ENCODE measurements around the gene LGR4.
"Not testable (repeated sequence)": the region's sequence is repeated elsewhere in the genome, so short reads cannot be mapped to it uniquely, and the experiment has no call there.

Gene LGR4, protein sequence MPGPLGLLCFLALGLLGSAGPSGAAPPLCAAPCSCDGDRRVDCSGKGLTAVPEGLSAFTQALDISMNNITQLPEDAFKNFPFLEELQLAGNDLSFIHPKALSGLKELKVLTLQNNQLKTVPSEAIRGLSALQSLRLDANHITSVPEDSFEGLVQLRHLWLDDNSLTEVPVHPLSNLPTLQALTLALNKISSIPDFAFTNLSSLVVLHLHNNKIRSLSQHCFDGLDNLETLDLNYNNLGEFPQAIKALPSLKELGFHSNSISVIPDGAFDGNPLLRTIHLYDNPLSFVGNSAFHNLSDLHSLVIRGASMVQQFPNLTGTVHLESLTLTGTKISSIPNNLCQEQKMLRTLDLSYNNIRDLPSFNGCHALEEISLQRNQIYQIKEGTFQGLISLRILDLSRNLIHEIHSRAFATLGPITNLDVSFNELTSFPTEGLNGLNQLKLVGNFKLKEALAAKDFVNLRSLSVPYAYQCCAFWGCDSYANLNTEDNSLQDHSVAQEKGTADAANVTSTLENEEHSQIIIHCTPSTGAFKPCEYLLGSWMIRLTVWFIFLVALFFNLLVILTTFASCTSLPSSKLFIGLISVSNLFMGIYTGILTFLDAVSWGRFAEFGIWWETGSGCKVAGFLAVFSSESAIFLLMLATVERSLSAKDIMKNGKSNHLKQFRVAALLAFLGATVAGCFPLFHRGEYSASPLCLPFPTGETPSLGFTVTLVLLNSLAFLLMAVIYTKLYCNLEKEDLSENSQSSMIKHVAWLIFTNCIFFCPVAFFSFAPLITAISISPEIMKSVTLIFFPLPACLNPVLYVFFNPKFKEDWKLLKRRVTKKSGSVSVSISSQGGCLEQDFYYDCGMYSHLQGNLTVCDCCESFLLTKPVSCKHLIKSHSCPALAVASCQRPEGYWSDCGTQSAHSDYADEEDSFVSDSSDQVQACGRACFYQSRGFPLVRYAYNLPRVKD

DNA sequence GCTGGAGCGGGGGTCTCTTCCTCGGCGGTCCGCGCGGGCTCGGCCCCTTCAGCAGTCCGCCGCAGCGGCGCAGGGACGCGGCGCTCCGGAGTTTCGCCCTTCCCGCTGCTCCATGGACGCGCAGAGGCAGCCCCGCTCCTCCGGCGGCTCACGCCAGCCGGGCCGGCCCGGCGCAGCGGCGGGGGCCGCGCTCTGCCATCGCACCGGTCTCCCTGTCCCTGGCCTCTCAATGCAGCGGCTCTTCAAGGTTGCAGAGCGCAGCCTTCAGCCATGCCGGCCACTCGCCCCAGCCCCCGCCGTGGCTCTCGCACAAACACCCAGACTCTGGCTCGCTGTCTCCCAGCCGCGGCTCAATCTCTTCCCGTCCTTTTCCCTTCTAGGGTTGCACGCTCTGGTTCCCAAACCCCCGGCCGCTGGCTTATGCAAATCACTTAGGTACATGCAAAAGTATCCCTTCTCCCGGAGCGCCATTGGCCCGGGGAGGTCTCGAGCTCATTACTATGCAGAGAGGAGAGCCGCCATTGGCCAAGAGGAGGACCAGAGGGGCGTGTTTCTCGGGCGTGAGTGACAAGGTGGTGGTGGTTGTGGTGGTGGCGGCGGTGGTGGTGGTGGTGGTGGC lies at the start of gene LGR4:
Gene LGR4 (minus strand): TSS at position 393 of the 619 bp plus-strand sequence. CDS start 488 bp downstream, outside the sequence.
- peak; percentile 30 for DNase-seq (ENCODE audit: low read depth)

DNA sequence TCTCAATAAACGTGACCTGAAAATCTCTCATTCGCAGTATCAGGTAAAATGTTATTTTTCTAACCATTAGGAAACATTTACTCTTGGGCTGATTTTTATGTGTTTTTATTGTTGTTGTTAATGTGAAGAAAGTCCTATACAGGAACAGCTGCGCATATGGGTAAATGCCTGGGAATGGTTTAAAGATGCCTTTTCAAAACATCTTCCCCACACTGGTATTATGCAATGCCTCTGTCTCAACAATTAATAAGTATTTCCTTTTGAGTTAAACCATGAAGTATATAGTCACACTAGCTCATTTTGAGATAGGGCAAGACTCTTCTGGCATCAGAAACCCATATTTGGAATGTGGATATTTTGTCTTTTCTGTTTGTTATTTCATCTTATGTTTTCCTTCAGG lies 47.6 kb upstream of the LGR4 start:
- no peak for DNase-seq (ENCODE audit: low read depth)

DNA sequence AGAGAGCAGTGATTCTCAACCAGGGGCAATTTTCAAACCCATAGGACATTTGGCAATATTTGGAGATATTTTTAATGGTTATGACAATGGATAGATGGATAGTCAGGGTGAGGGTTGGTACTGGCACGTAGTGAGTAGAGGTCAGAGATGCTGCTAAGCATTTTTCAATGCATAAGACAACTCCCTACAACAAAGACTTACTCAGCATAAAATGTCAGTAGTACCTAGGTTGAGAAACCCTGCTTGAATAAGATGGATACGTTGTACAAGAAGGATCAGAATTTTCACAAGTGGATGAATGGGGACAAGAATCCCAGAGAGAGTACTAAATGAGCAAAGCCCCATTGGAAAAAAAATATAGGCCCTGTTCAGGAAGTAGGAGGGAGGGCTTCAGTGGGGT lies 45.9 kb upstream of the LGR4 start:
- no peak for DNase-seq (ENCODE audit: low read depth)

DNA sequence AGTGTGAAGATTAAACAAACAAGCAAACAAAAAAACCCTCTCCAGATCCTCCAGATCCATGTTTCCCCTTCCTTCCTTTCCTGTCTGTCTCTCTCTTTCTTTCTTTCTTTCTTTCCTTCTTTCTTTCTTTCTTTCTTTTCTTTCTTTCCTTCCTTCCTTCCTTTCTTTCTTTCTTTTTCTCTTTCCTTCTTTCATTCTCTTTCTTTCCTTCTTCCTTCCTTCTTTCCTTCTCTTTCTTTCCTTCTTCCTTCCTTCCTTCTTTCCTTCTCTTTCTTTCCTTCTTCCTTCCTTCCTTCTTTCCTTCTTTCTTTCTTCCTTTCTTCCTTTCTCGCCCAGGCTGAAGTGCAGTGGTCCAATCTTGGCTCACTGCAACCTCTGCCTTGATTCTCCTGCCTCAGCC lies 44.9 kb upstream of the LGR4 start:
- DNase-seq (ENCODE audit: low read depth): not testable (repeated sequence)

DNA sequence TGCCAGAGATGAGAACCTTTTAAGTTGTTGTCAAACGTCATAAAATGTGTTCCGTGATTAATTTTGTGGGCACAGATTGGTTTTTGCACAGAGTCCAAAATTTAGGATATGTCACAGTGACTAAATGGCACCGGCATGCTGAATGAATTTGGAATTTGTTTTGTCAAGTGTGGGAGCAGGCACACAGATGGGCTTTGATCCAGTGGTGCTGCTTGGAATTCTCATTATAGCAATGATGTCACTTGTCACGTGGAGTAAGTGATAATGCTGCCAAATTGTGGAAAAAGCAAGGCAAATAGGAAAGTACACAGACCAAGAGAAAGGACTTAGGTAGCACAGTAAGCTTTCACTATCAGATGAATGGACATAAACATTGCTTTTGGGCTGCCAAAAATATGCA lies 42.0 kb upstream of the LGR4 start:
- no peak for DNase-seq (ENCODE audit: low read depth)

DNA sequence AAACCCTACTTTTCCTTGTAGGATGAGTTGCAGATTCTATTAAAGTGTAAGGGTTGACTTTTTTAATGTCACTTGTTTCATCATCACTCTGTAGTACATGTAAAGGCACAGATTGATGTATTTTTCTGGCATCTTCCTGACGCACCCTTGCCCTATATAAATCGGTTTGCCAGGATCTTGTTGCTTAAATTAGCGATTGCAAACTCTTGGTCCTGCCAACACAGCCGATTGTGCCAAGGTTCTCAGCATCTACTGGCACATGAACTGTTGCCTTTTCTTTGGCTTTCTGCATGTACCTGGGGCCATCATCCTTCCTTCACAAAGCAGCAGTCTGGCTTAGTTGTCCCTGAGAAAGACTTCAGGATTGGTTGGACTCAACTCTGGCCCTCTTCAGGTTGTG lies 41.5 kb upstream of the LGR4 start:
- no peak for DNase-seq (ENCODE audit: low read depth)

DNA sequence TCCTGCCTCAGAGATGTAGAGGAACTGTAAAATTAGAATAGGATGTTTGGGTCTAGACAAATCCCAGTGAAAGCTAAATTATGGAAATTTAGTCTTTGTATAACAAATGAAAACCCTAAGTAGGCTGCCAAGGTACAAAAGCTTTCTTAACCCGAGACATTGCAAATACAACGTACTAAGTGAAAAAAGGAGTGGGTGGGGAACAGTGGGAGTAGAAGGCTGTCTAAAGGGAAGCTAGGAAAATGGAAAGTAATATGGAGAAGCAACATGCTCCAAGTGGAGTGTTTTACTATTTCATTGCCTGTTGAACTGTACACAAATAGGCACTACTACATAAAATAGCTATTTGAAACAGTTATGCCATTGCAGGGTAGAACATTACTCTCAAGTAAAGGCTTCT lies 40.8 kb upstream of the LGR4 start:
- no peak for DNase-seq (ENCODE audit: low read depth)

DNA sequence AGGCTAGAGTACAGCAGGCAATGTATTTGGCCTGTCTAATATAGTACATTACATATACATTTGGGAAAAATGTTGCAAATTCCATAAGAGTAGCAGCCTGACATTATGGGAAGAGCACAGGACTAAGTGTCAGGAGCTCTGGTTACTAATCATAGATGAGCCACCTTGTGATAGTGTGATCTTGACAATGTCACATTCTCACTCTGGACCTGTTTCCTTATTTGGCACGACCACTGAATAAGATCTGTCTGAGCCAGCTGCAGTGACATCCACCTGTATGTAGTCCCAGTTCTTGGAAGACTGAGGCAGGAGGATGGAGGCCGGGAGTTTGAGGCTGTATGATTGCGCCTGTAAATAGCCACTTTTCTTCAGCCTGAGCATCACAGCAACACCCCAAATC lies 39.6 kb upstream of the LGR4 start:
- DNase-seq (ENCODE audit: low read depth): no peak

DNA sequence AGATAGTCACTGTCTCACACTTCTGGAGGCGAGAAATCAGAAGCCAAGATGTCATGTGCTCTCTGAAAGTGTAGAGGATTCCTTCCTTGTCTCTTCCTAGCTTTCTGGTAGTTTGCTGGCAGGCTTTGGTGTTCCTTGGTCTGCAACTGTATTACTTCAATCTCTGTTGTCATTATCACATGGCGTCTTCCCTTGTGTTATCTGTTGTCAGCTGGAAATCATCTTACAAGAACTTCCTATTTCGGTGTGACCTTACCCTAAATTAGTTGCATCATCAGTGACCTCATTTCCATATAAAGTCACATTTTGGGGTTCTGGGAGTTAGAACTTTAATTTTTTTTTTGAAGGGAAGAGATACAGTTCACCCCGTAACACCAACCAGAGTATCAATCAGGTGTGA lies 37.3 kb upstream of the LGR4 start:
- no peak for DNase-seq (ENCODE audit: low read depth)

DNA sequence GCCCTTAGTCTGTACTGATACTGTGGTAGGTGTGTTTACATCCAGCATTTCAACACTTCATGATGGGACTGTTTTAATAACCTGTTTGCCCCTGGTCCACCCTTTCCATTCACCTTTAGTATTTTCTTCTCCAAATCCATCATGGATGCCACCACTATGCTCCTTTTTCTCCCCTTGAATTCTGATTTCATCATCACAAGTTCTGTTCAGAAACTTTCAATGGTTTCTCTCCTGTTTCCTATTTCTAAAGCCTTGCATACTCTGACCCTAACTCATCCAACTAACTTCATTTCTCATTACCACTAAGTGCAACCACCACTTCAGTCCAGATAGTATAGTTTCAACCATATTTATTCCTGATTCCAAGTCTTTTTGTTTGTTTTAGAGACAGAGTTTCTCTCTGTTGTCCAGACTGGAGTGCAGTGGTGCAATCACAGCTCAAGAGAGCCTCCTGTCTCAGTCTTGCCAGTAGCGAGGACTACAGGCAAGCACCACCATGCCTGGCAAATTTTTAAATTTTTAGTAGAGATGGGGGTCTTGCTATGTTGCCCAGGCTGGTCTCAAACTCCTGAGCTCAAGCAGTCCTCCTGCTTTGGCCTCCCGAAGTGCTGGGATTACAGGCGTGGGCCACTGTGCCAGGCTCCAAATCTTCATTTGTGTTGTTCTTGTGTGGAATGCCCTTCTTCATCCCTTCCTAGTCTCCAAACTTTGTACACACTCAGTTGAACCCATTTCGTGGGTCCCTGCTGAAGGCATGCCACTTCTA lies 35.1 kb upstream of the LGR4 start:
- no peak for DNase-seq (ENCODE audit: low read depth)

DNA sequence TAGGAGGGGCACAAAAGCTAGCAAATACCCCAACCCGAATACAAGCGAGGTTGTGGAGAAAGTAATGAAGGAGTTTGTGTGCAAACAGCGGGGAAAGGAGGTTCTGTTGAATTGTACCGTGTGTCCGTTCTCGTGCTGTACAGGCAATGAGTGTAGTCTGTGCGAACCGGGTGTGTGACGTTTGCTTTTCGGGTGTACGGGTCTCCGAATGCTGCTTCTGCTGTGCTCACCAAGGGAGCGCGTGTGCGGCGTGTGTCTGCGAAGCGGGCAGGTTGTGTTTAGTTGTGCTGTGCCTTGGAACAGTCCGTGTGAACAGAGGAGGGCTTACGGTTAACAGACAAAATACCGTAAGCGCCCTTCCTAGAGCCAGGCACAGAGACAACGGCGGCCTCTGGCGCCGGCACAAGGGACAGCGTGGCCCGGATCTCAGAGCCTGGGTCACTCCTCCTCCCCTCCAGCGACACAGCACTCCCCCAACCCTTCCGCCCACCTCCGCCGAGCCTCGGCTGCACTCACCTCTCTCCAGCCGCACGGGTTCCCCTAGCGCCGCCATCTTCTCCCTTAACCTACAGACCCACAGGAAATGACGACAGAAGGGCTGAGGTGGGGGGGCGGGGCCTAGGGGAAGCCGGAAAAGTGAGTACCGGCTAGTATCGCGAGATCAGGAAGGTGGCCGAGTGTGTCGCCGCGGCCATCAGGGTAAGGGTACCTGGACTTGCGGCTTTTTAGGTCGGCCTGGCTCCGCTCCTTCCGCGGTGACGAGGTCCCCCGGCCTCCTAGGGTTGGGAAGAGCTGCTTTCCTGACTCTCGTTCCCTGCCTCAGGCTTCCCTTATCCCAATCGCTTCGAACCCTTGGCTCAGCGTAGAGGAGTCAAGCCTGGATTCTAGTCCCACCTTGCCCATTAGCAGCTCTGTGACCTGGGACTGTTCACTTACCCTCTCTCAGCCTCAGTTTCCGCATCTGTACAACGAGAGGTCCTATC lies 33.9 kb upstream of the LGR4 start, which contains the start of gene LIN7C:
Gene LIN7C (minus strand): TSS at position 570 of the 983 bp plus-strand sequence. CDS start 17 bp downstream, at position 553.
- peak; percentile 93 for DNase-seq (ENCODE audit: low read depth)

DNA sequence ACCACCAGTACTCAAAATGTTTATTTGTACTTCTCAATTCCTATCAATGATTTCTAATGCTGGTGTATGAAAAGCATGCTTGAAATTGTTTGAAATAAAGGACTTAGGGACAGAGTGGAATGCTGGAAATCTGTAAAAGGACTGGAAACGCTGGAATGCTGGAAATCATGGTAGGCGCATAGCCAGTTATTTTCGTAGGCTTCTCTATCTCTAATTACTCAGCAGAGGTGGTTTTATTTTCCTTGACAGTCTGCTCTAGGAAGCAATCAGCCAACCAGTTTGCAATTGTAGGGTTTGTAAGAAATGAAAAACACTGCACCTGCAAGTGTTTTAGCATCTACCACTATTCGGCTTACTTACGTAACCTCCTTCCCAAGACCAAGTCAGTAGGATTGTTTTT lies 33.2 kb upstream of the LGR4 start:
- DNase-seq (ENCODE audit: low read depth): no peak

DNA sequence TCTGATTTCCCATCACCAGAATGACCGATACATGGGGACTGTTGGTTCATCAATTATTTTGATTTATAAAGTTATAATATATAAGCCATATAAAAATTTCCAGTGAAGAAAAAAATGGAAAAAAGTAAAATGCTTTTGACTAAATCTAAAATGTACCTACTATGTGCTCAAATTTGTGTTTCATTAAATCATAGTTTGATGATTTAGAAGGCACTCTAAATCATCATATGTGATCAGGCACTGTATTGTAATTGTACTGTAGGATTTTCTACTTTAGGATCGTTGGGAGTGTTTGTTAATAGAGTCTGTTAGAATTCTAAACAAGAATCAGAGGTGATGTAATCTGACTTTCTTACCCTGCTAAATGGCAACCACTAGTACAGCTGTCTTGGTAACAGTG lies 31.6 kb upstream of the LGR4 start:
- no peak for DNase-seq (ENCODE audit: low read depth)

DNA sequence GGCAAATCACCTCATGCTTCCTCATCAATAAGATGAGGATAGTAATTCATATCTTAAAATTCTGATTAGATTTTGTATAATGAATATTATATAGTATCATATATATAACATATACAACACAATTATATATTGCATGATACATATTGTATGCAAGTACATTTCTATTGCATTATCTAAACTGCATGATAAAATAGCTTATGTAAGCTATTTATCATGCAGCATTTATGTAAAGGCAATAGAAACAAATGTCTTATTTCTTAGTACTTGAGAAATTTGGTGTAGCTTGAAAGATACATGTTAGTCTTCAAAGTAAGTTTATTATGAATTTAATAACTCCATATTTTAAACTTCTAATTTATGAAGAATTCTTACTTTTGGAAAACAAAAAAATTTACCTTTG lies 28.5 kb upstream of the LGR4 start:
- no peak for DNase-seq (ENCODE audit: low read depth)

DNA sequence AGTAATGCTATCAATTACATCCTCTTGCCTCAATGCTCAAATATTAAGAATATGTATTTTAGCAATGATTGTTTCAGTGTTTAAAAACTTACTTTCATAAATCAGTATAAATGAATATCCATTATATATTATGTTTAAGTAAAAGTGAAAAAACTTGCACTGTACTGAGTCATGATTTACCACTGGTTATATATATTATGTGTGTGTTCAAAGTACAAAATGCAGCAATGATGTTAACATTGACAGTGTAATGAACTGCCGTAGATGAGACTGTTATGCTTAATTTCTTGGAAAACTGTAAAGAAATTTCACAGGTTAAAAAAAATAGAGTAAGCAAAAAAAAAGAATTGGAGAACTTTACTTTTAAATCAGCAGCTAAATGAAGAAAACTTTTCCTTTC lies 25.3 kb upstream of the LGR4 start:
- no peak for DNase-seq (ENCODE audit: low read depth)

DNA sequence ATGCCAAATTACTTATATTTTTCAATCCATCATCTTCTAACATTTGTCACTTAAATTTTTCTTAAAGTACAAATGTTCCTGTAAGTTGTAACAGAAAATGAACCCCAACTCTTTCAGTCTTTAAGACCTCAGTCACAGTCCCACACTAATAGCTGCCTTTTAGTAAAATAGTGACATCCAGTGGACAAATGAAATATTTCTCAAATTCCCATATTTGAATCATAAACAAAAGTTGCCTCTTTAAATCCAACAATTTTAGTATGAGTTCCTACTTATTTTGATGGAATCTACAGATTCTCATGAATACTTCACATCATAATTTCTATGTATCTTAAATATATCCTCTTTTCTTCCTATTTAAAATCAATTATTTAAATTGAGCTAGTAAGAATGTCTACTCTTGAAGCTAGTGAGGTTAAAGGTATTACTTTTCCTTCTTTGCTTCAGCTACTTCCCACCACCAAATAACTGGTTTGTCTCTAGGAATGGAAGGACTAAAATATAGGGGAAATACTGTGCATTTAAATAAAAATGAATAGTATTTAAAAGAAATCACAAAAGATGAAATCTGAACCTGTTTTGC lies 24.8 kb upstream of the LGR4 start:
- no peak for DNase-seq (ENCODE audit: low read depth)

DNA sequence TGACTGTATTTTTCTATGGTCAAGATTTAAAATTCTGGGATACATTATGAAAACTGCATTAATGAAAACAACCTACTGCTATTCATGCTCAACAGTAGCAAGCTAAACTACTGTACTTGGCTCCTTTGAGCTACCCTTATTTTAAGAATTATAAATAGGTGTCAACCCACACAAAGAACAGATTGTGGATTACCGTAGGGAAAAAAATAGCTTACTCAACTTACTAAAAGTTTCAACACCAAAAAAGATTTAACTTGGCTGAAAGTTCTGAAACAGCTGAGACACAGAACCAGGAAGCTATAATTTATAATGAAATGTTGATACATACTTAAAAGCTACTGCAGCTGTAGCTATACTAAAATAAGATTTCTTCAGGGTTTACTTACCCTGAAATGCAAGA lies 23.9 kb upstream of the LGR4 start:
- DNase-seq (ENCODE audit: low read depth): no peak

DNA sequence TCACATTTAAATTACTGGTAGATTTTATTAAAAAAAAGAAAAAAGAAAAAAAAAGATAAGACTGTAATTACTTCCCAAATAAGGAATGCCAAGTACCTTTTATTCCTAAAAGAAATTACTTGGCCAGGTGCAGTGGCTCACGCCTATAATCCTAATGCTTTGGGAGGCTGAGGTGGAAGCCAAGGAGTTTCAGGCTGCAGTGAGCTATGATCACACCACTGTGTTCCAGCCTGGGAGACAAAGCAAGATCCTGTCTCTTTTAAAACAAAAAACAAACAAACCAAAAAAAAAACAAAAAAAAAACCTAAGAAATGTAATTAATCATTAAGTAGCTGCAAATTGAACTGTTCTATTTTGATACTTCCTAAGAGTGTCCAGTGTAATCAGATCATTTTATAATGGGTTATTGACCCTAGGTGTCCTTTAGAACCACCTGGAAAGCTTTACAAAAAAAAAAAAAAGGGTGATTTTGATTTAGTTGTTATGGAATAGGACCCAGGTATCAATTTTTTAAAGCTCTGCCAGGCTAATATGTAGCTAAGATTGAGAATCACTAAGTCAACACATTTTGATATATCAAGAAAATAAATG lies 23.2 kb upstream of the LGR4 start:
- no peak for DNase-seq (ENCODE audit: low read depth)

DNA sequence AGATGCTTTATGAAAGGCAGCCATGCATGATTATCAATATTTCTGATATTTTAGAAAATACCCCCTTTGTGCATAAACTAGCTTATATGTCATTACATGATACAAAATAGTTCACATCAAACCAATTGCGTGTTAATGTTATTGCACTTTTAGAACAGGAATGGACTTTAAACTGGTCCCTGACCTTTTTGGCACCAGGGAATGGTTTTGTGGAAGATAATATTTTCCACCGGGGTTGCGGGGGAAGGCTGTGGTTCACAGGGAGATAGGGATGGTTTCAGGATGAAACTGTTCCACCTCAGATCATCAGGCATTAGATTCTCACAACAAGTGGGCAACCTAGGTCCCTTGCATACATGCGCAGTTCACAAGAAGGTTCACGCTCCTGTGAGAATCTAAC lies 16.5 kb upstream of the LGR4 start:
- no peak for DNase-seq (ENCODE audit: low read depth)

DNA sequence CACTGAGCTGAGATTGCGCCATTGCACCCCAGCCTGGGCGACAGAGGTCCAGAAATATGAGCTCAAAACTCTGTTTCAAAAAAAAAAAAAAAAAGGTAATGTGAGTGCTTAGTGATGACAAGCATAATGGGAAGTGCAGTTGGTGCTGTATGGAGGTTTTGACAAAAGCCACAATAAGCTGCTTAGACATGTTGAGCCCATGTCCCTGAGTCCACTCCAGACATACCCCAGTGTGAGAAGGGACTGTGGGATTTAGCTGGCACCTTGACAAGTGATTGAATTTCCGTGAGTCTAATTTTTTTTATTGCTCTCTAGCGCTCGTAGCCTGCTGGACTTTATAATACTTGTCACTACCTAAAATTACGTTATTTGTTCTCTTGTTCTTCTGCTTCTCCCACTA lies 15.1 kb upstream of the LGR4 start:
- no peak for DNase-seq (ENCODE audit: low read depth)

Measured in stimulated activated CD8-positive, alpha-beta memory T cell treated with anti-CD3 and anti-CD28 coated beads, Interleukin-12 subunit alpha, Interleukin-12 subunit beta, amount 100 ng/mL, for 1 hour (primary cell).